Right renal cortex interstitium (tissue), 3 donors: ENCODE data around the gene TTC32. TPM values are rescaled to one million over a fixed set of nuclear protein-coding genes. Genes with fewer than 3 reads are reported as not detected.

ENCODE experiments used
- DNase-seq, 3 donors: peaks; one replicate each; pipeline ENCODE4 v3.0.0-alpha.2; 2013; ENCODE audit warnings: low read depth in 3 of 3, low spot score in 2 of 3
- polyA plus RNA-seq, 3 donors: library from polyadenylated mRNA; unstranded; fragments of 120-200 nt; gene quantifications; one replicate each; pipeline ENCODE4 v1.2.1, GENCODE V29; 2013; ENCODE audit not compliant: insufficient read length in 3 of 3

Gene TTC32
- polyA plus RNA-seq, 3 donors = 34.9 to 44.4 (median 42.1) TPM

GRCh38 chr2:19878268-19879046 lies 23.3 kb downstream of the TTC32 start:
- no peak for DNase-seq

GRCh38 chr2:19876751-19877150 lies 25.0 kb downstream of the TTC32 start:
- DNase-seq = no peak

GRCh38 chr2:19875280-19875679 lies 26.5 kb downstream of the TTC32 start:
- DNase-seq = no peak

GRCh38 chr2:19874726-19875125 lies 27.1 kb downstream of the TTC32 start:
- DNase-seq = no peak

- DNase-seq = no peak
Measured at GRCh38 chr2:19873014-19873413, 28.8 kb downstream of the TTC32 start.

GRCh38 chr2:19872302-19872701 lies 29.5 kb downstream of the TTC32 start:
- DNase-seq = no peak

GRCh38 chr2:19871836-19872235 lies 29.9 kb downstream of the TTC32 start:
- no peak for DNase-seq

- DNase-seq = no peak
Measured at GRCh38 chr2:19870792-19871191, 31.0 kb downstream of the TTC32 start.

GRCh38 chr2:19868701-19869580 lies 32.8 kb downstream of the TTC32 start:
- DNase-seq = no peak

GRCh38 chr2:19868224-19868623 lies 33.6 kb downstream of the TTC32 start:
- DNase-seq = no peak

- no peak for DNase-seq
Measured at GRCh38 chr2:19866771-19867170, 35.0 kb downstream of the TTC32 start.

GRCh38 chr2:19865151-19865550 lies 36.6 kb downstream of the TTC32 start:
- DNase-seq = no peak

- no peak for DNase-seq
Measured at GRCh38 chr2:19864381-19864780, 37.4 kb downstream of the TTC32 start.

GRCh38 chr2:19863303-19864041 lies 38.3 kb downstream of the TTC32 start:
- no peak for DNase-seq

GRCh38 chr2:19861813-19862212 lies 40.0 kb downstream of the TTC32 start:
- no peak for DNase-seq

- DNase-seq = no peak
Measured at GRCh38 chr2:19860022-19860421, 41.8 kb downstream of the TTC32 start.

GRCh38 chr2:19859565-19859964 lies 42.2 kb downstream of the TTC32 start:
- DNase-seq = no peak

- DNase-seq = no peak
Measured at GRCh38 chr2:19857806-19858205, 44.0 kb downstream of the TTC32 start.

- DNase-seq = no peak
Measured at GRCh38 chr2:19857100-19857499, 44.7 kb downstream of the TTC32 start.

GRCh38 chr2:19855542-19856431 lies 46.0 kb downstream of the TTC32 start:
- DNase-seq = no peak
